Left lung (tissue), 10 donors: ENCODE measurements around the gene SETD7. TPM values are rescaled to one million over a fixed set of nuclear protein-coding genes. Genes with fewer than 3 reads are reported as not detected.

Experiments used
- ATAC-seq: fragments of 200-7000 bp; cut with Tn5 transposase; one replicate; pipeline ENCODE4 v1.9.1; 2020; ENCODE audit warnings: moderate library complexity
- DNase-seq, 4 donors: peaks; one replicate each; pipeline ENCODE4 v3.0.0-alpha.2; 2013 to 2020
- H3K27ac ChIP-seq, 2 donors: fragments of 200-600 bp; sonication (generic) in 1 of 2; one replicate each; pipeline versions ENCODE4 v1.5.0 to v1.8.0; 2020 to 2021
- H3K27me3 ChIP-seq, 2 donors: fragments of 200-600 bp; sonication (generic) in 1 of 2; one replicate each; pipeline versions ENCODE4 v1.5.0 to v1.8.0; 2020 to 2021
- H3K36me3 ChIP-seq, 2 donors: fragments of 200-600 bp; sonication (generic) in 1 of 2; one replicate each; pipeline versions ENCODE4 v1.5.0 to v1.8.0; 2020 to 2021
- H3K4me1 ChIP-seq, 2 donors: fragments of 200-600 bp; one replicate each; pipeline ENCODE4 v1.8.0; 2021
- H3K4me3 ChIP-seq, 2 donors: fragments of 200-600 bp; sonication (generic) in 1 of 2; one replicate each; pipeline versions ENCODE4 v1.5.0 to v1.8.0; 2020 to 2021; ENCODE audit warnings: mild to moderate bottlenecking in 1 of 2
- H3K9me3 ChIP-seq, 2 donors: fragments of 200-600 bp; sonication (generic) in 1 of 2; one replicate each; pipeline versions ENCODE4 v1.5.0 to v1.8.0; 2020 to 2021
- intact Hi-C, 2 donors: fragments of 100-400 bp; cut with DNase I; formaldehyde crosslinking; loops; one replicate each; pipeline versions ENCODE4 v1.11.2 to v1.14.2; 2022
- polyA plus RNA-seq, 6 donors: library from polyadenylated mRNA; unstranded; fragments of 120-200 nt; gene quantifications; one replicate each; pipeline ENCODE4 v1.2.1, GENCODE V29; 2013; ENCODE audit not compliant: insufficient read length in 6 of 6
- total RNA-seq, 2 donors: library from RNA; stranded (reverse); fragmentation: NEBNext Ultra II Directional; extraction: Animal tissue kit (Norgen Biotek cat#: 25700); gene quantifications; one replicate each; pipeline ENCODE4 v1.2.1, GENCODE V29; 2021
- TF ChIP-seq, protein P1 (sequence below), 2 donors: fragments of 200-600 bp; sonication (generic) in 1 of 2; IDR thresholded peaks; one replicate each; pipeline versions ENCODE4 v1.5.0 to v1.8.0; 2021; ENCODE audit warnings: antibody characterized with exemption in 2 of 2
- donor health status: DM: no; HTN: yes; CAD: no.
- donor health status: DM: no; HTN: no; CAD: no.

SETD7 gene
- total and polyA plus RNA-seq, 8 donors = 17.2 to 51.7 (median 19.5) TPM

DNA sequence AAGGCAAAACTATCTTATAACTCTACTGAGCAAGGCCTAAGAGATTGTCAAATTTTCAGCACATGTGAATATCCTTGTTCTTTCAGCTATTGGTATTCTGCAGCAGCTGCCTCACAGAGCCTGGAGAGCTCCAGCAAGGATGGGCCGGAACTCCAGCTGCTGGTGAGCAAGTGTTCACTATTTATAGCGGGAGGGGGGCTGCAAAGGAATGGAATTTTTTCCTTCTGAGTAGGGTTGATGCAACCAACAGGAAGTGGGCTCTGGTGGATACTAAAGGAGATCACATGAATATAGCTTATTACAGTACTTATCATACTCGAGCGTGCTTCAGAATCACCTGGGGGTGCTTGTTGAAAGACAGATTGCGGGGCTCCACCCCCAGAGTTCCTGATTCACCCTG lies 20.2 kb upstream of the SETD7 start:
- no peaks in the 10 kb centered on the region for H3K27me3 ChIP-seq
- H3K9me3 ChIP-seq = no peaks in the 10 kb centered on the region
- no peak for DNase-seq
- TF ChIP-seq, protein P1, sequence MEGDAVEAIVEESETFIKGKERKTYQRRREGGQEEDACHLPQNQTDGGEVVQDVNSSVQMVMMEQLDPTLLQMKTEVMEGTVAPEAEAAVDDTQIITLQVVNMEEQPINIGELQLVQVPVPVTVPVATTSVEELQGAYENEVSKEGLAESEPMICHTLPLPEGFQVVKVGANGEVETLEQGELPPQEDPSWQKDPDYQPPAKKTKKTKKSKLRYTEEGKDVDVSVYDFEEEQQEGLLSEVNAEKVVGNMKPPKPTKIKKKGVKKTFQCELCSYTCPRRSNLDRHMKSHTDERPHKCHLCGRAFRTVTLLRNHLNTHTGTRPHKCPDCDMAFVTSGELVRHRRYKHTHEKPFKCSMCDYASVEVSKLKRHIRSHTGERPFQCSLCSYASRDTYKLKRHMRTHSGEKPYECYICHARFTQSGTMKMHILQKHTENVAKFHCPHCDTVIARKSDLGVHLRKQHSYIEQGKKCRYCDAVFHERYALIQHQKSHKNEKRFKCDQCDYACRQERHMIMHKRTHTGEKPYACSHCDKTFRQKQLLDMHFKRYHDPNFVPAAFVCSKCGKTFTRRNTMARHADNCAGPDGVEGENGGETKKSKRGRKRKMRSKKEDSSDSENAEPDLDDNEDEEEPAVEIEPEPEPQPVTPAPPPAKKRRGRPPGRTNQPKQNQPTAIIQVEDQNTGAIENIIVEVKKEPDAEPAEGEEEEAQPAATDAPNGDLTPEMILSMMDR (IDR thresholded peaks at IDR 0.05) = no peak
- intact Hi-C loops = no loop called here
- no peak overlapping the region for H3K27ac ChIP-seq
- ATAC-seq = no peak
- H3K4me3 ChIP-seq = no peak overlapping the region
- no peaks in the 10 kb centered on the region for H3K4me1 ChIP-seq
- no peaks in the 10 kb centered on the region for H3K36me3 ChIP-seq

DNA sequence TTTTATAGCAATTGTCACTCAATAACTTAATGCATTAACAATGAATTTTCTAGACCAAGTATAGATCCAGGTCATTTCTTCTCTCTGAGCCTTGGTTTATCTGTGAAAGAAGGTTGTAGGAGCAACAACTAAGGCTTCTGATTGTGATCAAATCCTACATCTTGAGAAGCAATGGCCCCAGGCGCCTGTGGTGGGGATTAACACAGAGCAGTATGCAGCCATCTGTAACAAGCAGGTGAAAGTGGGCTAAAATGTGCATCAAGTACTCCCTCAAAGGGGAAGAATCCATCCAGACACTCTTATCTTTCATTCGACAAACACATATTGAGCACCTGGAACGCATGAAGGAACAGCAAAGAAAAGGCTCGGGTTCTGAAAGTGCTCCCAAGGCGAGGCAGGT lies 19.1 kb upstream of the SETD7 start:
- Histone ChIP-seq H3K4me1 (no peaks in the 10 kb centered on the region), H3K27ac (no peak overlapping the region), H3K4me3 (no peak overlapping the region), H3K27me3 (no peaks in the 10 kb centered on the region), H3K36me3 (no peaks in the 10 kb centered on the region), H3K9me3 (no peaks in the 10 kb centered on the region)
- intact Hi-C loops = no loop called here
- DNase-seq (no peak), ATAC-seq (no peak)
- TF ChIP-seq, protein P1 (IDR thresholded peaks at IDR 0.05) = no peak

DNA sequence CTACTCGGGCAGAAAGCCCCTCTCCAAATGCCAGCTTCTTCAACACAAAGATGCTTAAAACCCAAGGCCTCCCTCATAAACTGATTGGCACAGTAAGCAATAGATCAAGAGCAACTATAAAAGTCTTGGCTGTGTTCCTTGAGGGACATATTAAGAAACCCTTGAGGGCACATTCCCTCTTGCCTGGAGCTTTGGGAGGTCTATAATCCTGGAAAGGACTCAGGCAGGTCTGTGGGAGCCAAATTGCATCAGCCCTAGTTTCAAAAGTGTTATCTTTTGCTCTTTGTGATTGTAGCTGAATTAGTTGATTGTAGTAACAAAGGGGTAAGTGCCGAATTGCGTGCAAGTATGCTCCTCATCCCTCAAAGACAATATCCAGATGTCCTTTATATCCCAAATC lies 18.6 kb upstream of the SETD7 start:
- no peaks in the 10 kb centered on the region for H3K9me3 ChIP-seq
- no peak for ATAC-seq

DNA sequence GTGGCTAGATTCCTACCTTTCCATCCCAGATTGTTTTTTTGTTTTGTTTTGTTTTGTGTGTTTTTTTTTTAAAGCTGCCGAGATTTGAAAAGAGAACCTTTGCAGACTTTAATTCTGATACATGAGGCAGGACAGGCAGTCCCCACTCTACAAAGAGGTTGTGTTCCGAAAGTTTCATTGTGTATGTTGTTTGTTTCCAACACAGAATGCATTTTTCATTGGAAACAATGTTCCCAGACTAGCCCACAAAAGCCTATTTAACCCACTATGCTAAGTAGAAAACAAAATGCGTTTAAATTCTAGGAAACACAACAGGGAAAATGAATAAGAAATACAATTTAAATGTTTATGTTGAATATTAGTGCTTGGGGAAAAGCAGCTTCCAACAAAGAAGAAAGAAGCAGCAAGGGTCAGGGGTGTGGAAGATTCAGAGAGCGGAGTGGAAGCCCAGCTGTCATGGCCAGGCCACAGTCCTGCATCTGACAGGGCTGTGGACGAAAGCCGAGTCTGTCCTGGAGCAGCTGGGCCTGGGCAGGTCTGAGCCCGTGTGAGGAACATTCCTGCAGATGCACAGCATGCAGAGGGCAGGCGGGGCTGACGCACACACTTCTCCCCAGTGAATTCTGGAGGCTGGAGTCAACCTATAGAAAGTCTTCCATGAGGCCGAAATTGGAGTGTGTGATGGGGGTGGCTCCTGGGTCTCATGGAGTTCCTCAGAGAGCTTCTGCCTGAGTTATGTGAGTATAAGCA lies 12.4 kb upstream of the SETD7 start:
- no peak for ATAC-seq
- intact Hi-C loops = no loop called here
- Histone ChIP-seq H3K27ac (no peak overlapping the region), H3K36me3 (no peaks in the 10 kb centered on the region), H3K4me3 (no peak overlapping the region), H3K9me3 (no peaks in the 10 kb centered on the region), H3K27me3 (no peaks in the 10 kb centered on the region), H3K4me1 (no peaks in the 10 kb centered on the region)
- TF ChIP-seq, protein P1 (IDR thresholded peaks at IDR 0.05) = no peak
- no peak for DNase-seq

More for the DNA sequence above, 18.6 kb upstream of the SETD7 start:
- Histone ChIP-seq H3K36me3 (no peaks in the 10 kb centered on the region), H3K4me1 (no peaks in the 10 kb centered on the region), H3K27ac (no peak overlapping the region), H3K4me3 (no peak overlapping the region), H3K27me3 (no peaks in the 10 kb centered on the region)
- intact Hi-C loops = no loop called here
- DNase-seq = no peak
- TF ChIP-seq, protein P1 (IDR thresholded peaks at IDR 0.05) = no peak

DNA sequence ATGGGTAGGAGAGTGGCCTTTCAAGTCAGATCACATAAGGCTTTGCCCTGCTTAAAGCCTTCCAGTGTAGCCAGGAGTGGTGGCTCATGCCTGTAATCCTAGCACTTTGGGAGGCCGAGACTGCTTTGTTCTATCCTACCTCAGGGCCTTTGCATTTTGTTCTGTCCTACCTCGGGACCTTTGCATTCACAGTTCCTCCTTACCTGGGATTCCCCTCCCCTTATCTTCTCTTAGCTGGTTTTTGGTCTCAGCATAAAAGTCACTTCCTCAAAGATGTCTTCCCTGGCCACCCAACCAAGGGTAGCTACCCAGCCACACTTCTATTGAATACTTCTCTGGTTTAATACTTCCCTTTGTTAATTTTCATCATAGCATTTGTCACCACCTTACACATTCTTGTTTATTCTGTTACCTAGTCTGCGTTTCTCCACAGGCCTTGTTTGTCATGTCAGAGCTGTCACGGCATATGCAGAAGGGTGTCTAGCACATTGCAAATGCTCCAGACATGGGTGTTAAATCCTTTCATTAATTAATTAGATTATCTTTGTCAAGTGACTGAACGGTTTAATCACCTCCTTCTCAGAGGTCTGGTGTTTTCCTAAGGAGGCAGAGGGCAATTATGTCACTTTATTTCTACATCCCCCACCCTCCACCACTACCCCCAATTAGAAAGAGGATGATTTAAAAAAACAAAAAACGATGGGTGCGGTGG lies 11.3 kb upstream of the SETD7 start:
- no peak for ATAC-seq
- intact Hi-C loops = no loop called here
- no peaks in the 10 kb centered on the region for H3K36me3 ChIP-seq
- DNase-seq = no peak
- H3K4me1 ChIP-seq = no peaks in the 10 kb centered on the region
- TF ChIP-seq, protein P1 (IDR thresholded peaks at IDR 0.05) = no peak
- no peak overlapping the region for H3K27ac ChIP-seq
- no peak overlapping the region for H3K4me3 ChIP-seq
- no peaks in the 10 kb centered on the region for H3K9me3 ChIP-seq
- H3K27me3 ChIP-seq = no peaks in the 10 kb centered on the region
